ENCODE measurements around the gene OGFOD2. TPM values are rescaled to one million over a fixed set of nuclear protein-coding genes. Genes with fewer than 3 reads are reported as not detected.

OGFOD2 gene
- total RNA-seq, 1 donor from 2014 or later, result 8.8 TPM

DNA sequence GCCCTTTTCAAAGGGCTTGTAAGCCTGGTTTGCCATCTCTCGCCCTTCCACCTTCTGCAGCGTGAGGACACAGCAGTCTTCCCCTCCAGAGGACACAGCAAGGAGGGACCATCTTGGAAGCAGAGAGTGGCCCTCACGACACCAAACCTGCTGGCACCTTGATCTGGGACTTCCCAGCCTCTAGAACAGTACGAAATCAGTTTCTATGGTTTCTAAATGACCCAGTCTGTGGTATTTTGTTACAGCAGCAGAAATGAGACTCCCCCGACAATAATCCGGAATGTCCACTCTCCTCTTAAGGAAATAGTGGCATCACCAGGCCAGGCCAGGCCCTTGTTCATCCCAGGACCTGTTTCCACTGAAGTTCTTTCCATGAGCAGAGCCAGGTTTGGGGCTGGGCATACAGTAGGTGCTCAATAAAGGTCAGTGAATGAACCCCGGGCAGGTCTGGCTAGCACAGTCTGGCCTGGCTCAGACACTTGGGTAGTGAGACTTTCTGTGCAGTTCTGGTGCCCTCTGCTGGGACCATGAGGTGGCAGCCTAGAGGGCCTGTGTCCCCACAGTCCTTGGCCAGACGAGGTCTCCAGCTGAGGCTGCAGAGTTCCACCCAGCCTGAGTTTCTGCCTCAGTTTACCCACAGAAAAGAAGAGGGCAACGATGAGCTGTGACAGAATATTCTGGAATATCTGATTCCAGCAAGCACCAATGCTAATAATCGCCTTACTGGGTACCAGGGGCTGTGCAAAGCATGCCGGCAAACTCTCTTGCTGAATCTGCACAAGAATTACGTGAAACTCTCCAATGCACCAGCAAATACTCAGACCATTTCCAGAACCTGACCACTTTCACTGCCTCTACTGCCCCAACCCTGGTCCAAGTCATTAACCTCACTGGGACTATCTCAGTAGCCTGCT, 22.8 kb upstream of the OGFOD2 start:
- peak; percentile 88 for DNase-seq

DNA sequence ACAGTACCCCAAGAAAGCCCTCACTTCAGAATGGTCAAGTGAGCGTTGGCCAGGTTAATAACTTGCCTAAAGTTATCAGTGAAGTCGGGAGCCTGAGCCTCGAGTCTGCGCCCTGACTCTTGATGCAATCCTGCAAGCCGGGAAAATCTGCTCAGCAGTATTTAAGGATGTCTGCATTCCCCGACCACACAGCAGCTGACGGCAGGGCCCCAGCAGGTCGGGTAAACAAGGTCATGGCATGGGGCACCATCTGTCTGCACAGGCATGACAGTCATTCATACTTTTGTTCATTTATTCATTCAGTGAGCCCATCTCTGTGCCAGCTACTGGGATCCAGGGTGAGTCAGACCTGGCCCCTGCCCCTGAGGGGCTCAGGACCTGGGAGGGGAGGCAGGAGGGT, 19.9 kb upstream of the OGFOD2 start:
- peak; percentile 59 for DNase-seq

DNA sequence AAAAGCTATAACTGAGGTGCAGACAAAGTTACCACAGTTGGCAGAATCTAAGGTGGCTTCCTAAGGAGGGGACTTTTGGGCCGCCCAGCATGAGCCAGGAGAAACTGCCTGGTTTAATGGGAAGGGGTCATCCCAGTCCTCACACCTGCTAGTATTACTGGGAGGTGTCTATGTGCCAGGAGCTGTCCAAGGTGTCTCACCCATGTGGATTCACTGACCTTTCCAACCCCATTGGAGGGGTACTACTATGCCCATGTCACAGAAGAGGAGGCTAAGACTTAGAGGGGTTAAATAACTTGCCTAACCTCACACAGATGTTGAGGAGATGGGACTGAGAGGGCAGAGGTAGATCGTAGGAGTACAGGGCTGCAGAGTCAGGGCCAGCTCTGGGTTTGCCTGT, 19.0 kb upstream of the OGFOD2 start:
- DNase-seq, result no peak

DNA sequence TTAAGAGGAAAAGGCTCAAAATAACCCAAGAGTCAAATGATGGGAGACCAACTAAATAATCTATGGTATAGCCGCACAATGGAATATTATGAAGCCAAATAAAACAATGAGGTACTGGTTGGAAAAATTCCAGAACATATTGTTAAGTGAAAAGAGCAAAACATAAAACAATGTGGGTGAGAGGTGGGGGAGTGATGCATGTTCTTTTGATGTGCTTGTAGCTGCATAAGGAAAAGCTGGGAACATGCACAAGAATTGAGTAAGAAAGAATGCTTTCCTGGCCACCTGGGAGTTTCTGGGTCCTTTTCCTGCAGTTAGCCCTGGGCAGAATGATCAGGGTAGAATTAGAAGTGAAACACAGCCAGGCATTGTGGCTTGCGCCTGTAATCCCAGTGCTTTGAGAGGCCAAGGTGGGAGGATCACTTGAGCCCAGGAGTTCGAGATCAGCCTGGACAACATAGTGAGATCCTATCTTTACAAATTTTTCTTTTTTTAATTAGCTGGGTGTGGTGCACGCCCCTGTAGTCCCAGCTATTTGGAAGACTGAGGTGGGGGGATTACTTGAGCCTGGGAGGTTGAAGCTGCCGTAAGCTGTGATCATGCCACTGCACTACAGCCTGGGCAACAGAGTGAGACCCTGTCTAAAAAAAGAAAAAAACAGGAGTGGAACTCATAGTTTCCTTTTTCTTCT, 16.7 kb upstream of the OGFOD2 start:
- no peak for DNase-seq

DNA sequence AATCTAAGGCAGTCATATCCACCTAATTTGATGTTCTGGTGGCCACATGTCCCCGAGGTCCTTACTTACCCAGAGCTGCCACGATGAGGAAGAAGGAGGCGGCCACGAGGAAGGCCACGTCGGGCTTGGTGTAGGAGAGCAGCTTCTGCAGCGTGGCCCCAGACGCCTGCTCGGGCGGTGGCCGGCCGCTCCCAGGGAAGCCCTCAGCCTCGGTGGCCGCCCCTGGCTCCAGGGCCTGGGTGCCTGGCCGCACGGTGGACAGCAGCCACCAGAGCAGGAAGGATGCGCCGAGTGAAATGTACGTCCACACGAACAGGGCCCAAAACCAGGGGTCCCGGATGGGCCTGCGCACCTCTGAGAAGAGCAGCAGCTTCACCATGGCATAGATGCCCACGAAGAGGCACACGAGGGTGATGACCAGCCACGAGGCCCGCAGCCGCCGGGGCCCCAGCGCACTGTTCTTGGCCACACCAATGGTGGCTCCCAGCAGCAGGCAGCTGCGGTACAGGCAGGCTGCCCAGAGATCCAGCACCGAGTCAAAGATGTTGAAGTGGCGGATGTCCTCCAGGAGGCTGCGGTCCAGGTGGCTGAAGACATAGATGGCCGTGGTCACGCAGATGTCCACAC, 15.4 kb upstream of the OGFOD2 start:
- DNase-seq, result no peak

DNA sequence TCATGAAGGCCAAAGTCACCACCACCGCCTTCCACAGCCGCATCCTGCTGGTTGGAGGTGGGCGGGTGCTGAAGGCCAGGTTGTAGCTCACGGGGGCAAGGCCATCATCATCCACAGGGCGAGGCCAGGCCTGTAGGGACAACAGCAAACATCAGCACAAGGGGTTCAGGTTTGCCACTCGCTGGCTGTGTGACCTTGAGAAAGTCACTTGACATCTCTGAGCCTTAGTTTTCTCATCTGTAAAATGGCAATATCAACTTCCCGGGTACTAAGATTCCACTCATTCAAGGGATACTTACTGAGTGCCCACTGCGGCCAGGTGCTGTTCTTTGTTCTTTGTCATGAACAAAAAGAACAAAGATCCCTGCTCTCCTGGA, 14.9 kb upstream of the OGFOD2 start:
- DNase-seq, result no peak

DNA sequence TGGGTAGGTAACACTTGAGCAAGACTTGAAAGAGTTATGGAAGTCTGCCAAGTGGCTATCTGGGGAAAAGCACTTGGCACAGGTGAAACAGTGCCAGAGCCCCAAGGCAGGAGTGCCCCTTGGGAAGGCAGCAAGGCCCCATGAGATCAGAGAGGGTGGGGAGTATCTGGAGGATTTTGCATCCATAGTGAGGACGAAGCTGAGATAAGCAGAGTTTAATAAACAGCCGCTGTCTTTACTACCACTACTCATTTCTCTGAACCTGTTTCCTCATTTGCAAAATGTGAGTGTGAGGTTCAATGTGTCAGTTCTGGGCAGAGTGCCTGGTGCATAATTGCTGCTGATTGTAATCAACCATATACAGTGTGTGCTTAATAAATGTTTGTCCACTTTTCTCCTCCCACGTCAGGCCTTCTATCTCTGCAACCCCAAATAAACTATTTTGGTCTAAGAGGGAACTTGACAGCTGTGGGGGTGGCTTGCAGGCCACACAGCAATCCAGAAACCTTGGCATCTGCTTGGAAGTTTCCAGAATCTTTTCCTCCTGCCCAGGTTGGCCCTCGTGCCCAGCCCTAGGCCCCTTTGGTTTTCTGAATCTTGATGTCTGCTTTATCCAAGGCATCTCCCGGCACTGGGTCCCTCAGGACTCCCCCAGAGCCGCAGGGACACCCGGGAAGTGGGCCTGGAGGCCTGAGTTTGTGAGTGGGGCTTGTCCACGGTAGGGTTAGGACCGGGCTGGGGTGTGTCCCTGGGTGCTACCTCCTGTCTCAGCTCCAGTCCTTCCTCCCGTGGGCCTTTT, 13.3 kb upstream of the OGFOD2 start:
- no peak for DNase-seq

DNA sequence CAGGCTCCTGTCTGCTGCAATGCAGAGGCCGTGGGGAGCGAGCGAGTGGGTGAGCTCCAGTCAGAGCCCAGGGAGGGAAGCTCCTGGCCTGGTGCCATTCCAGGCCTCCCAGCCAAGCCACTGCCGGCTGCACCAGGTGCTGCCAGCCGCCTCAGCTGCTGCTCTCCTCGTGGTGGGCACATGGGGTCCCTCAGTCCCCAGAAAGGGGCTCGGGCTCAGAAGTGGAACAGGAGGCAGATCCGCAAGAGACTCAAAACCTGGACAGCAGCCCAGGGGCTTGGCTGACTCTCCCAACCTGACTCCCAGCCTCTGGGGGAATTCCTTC, 11.1 kb upstream of the OGFOD2 start:
- DNase-seq, result peak; percentile 84

DNA sequence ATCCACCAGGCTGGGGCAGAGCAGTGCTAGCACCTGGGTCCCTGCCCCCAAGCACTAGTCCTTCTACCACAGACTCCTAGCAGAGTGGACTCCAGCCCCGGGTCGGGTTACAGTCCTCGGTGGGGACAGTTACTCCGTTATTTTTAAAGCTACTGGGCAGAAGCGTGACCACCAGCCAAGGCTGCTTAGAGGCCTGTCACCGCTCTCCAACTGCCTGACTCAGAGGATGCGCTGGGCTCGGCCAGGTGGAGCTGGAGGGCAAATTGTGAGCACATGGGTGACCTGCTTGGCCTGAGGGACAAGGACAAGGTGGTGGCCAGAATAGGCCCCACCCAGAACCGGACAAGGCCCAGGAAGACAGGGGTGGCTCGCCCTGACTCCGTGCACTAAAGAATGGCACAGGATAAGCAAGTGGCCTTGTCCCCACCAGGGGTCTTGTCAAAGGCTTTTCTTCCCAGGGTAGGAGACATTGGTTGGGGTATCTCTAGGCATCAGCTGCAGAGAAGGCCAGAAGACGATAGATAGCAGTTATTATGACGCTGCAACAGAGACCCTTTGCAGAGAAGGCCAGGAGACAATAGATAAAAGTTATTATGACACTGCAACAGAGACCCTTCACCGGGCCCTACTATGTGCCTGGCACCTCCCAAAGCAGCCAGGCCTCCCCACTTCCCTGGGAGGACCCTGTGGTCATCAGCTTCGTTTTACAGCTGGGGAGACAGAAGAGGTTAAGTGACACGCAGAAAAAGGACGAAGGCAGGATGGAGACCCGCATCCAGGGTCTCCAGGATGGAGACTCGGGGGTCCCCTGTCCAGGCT, 10.4 kb upstream of the OGFOD2 start:
- DNase-seq, result no peak

DNA sequence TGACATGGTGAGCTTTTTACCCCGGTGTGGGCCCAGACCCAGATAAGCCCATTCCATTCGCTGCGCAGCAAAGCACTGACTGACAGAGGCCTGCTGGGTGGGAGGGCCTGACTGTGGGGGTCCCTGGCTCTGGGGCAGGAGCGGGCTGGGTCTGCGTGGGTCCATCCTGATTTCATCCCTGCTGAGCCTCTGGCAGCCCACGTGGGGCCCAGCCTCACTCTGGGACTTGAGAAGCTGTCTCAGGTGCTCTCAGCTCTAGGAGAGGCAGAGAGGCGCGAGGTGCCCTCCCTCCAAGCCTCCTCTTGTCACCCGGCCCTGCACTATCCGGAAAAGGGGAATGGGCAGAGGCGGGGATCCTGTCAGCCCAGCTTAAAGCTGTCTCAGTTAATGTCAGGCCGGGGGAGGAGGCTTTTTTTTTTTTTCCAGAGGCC, 9.7 kb upstream of the OGFOD2 start:
- no peak for DNase-seq

DNA sequence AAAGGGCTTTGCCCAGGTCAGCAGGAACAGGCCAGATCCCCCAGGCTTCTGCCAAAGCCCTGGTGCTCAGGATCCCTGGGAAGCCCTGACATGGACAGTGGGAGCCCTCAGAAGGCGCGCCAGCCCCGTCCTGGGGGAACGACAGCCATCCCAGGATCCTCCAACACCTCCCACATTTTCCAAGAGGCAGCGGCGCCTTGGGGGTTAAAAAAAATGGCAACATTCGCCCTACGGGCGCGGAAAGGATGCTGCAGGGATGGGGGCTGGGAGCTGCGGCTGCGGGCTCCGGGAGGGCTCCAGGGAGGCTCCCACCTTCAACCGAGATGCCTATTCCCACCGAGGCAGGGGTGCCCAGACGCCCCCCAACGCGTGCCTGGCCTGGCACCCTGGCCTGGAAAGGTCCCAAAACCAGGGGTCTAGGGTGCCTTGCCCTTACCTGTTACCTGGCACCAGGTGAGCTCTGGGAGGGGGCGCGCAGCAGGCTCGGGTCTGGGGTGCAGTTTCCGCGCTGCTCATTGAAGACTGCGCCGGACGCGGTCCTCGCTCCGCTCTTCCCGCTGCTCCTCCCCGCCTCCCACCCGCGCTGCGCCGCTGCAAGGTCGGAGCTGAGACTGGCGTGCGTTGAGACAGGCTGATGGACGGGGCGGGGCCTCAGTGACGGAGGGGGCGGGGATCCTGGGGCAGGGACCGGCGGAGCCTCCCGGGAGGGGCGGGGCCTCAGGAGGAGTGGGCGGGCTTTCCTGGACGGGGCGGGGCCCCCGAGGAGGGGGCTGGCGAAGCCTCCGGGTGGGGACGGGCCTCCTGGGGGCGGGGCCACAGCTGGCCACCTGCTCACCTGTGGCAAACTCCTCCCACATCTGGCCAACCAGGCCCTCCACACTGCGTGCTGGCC, 8.9 kb upstream of the OGFOD2 start, which contains the start of gene ABCB9:
Gene ABCB9, minus strand, starts transcription at position 613 of the 892 bp plus-strand sequence. CDS start 6,228 bp downstream, outside the sequence.
- DNase-seq, result peak; percentile 92

DNA sequence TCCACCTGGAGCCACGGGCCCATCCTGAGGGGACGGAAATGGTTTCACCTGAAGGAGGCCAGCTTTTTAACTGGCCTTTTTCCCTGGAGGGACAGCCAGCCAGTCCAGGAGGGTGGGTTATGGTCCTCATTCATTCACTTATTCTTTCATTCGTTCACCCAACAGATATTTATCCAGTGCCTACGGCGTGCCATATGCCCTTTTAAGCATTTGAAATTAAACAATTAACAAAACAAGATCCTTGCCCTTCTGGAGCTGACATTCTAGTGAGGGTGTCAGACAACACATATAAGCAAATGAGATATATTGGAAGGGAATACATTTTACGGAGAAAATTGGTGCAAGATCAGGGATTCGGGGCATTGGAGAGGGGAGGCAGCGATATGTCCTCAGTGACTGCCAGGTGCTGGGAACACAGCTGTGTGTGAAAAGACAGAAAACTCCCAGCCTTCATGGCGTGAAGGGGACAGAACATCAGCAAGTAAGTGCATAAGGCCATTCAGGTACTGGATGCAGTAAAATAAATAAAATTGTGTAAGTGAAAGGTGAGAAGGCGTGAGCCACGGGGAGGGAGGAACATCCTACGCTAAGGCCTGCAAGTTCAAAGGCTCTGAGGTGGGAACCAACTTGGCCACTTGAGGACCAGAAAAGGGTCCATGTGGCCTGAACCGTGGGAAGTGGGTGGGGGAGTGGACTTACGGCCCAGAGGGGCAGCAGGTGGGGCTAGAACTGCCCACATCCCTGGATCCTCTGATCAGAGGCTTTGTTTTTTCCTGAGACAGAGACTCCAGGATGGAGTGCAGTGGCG, 8.1 kb upstream of the OGFOD2 start:
- DNase-seq, result no peak

DNA sequence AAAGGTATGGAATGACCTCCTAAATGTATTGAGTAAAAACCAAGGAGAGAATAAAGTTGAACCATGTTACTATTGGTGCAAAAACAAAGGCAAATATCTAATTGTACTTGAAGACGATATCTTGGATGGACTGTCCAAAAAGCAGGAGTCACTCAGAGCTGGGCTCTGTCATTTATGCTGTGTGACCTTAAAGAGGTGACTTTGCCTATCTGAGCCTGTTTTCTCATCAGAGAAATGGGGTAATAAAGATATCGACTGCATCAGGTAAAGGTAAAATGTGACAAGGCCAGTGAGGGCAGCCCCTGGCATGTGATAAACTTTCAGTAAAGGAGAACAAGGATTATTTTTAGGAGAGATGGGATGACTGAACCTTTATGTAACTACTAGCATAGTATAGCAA, 6.9 kb upstream of the OGFOD2 start:
- DNase-seq, result no peak

DNA sequence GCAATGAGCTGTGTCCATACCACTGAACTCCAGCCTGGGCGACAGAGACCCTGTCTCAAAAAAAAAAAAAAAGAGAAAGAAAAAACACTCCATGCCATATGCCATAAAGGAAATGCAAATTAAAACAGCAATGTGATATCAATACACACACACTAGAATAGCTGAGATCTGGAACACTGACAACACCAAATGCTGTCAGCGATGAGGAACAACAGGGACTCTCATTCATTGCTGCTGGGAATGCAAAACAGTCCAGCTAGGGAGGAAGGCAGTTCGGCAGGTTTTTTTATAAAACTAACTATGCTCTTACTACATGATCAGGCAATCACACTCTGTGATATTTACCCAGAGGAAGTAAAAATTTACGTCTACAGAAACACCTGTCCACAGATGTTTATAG, 5.4 kb upstream of the OGFOD2 start:
- peak; percentile 59 for DNase-seq

DNA sequence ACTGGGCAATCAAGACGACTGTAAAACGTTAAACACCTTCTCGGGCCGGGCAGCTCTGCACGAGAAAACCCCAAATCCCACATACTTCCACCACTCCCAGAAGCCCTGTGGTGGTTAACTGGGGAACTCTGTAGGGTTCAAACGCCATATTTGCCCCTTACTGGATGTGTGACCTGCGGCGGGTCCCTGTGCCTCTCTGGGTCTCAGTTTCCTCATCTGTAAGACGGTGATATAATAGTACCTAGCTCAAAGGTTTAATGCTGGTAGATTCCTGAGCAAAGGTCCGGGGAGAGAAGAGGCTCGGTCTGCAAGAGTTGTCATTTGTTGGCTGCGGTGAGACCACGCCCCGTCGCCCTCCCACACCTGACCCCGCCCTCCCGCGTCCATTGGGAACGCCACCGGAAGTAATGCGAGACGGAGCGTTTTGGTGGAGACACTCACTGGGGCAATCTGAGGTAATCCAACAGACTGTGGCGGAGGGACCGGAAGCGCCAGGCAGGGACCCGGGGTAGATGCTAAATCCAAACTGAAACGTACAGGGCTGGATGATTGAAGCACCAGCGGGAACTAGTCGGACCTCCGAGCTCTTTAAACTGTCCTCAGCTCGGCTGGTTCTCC, 661 bp upstream of the OGFOD2 start:
- peak; percentile 99 for DNase-seq

DNA sequence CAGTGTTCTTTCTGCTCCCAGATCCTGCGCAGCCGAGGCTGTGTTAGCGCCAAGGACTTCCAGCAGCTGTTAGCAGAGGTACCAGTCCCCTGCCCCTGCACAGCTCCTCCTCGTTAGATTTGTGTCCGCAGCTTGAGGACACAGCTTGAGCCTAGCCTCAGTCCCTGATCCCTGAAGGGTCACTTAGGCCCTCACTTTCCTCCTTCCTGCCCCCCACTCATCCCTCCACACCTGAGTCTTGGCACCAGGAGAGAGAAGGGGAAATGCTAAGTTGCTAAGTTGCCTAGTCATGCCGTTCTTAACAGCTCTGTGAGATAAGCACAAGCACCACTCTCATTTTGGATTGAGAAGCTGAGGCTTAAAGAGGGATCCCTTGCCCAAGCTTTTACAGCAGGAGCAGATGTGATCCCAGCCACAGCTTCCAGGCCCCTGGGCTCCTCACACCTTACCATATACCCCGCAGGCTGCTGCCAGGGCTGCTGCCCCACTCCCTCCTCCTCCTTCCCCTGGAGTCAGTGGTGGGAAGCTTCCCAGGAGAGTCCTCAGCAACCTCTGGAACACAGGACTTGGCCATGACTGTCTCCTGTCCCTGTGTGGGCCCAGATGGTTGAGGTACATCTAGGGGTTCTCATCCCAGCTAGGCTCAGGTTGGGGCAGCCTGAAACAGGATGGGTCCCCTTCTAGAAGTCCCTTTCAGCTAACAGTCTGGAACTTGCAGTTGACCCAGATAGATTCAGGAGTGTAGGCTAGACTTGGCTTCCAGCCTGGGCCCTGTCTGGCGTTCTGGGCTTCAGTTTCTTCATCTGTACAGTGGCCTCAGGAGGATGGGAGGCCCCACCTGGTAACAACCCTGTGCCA, 975 bp downstream of the OGFOD2 start:
- no peak for DNase-seq

DNA sequence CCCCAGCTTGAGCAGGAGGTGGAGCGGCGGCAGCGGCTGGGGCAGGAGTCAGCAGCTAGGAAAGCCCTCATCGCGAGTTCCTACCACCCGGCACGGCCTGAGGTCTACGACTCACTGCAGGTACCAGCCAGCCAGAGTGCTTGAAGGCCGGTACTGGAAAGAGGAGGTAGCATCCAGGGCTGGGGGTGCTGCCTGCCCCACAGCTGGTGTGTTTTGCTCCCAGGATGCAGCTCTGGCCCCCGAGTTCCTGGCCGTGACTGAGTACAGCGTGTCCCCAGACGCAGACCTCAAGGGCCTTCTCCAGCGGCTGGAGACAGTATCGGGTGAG, 1.6 kb downstream of the OGFOD2 start:
- DNase-seq, result no peak

DNA sequence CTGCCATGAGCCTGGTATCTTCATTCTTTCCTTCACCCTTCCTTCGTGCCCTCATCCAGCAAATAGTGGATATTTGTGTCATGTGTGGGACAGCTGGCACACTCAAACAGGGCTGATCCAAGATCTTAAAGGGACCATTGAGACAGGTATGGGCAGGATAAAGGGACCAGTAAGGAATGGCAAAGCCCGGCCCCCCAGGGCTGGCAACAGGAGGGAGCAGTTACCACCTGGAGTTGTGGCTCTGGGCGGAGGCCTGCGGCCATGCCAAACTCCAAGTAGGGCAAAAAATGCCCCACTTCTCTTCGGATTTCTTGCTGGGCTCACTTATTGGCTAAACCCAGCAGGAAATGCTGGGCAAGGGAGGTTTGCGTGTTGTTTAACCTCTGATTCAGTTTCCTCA, 2.1 kb downstream of the OGFOD2 start:
- no peak for DNase-seq

Data from tongue (tissue), 2 donors.